Measurements from ENCODE around the gene CCL26. TPM values are rescaled to one million over a fixed set of nuclear protein-coding genes. Genes with fewer than 3 reads are reported as not detected.

CCL26 gene
- total and polyA plus RNA-seq, 9 of the 15 experiments (the other 6 are each of a cell fraction or from before 2014, with no cell fraction given): 2.3 to 26.8 (median 8.4) TPM

- TF ChIP-seq RB1 (IDR thresholded peaks at IDR 0.05; ENCODE audit: low read depth) (no peak), BMI1 (IDR thresholded peaks at IDR 0.05; ENCODE audit: low read length) (no peak), ZNF431 (CRISPR knock-in tag; IDR thresholded peaks at IDR 0.05) (peak; percentile 41; the same call in 1 of the 2 replicates), NRF1 (conservative IDR thresholded peaks at IDR 0.05 in 1 of 2, IDR thresholded peaks at IDR 0.05 in 1 of 2) (no peak), ZNF699 (CRISPR knock-in tag; IDR thresholded peaks at IDR 0.05; ENCODE audit: insufficient replicate concordance) (no peak), CEBPG (CRISPR knock-in tag; IDR thresholded peaks at IDR 0.05) (no peak), CEBPG (tag; conservative IDR thresholded peaks at IDR 0.05 in 1 of 2, IDR thresholded peaks at IDR 0.05 in 1 of 2) (no peak), PRDM10 (IDR thresholded peaks at IDR 0.05; ENCODE audit: partially characterized antibody) (peak; percentile 86), POLR3G (IDR thresholded peaks at IDR 0.05; ENCODE audit: extremely low read depth, insufficient read length, insufficient replicate concordance) (no peak), SIN3A (IDR thresholded peaks at IDR 0.05; ENCODE audit: borderline replicate concordance in 2 of 2, control insufficient read depth in 1 of 2, low read depth in 2 of 2, low read length in 2 of 2) (no peak), SMARCE1 (IDR thresholded peaks at IDR 0.05) (peak; percentile 39; the same call in 1 of the 2 replicates), BRD4 (IDR thresholded peaks at IDR 0.05) (no peak), MAFG (tag; conservative IDR thresholded peaks at IDR 0.05) (no peak), DDX20 (tag; IDR thresholded peaks at IDR 0.05; ENCODE audit: low read depth) (no peak), MAZ (CRISPR knock-in tag; conservative IDR thresholded peaks at IDR 0.05 in 1 of 2, IDR thresholded peaks at IDR 0.05 in 1 of 2) (no peak; a peak in 1 of 4 replicates)
Measured at GRCh38 chr7:75732764-75733630, 39.0 kb downstream of the CCL26 start (continued).
